ENCODE measurements around the gene ZSWIM4.
"Not testable (repeated sequence)": the region's sequence is repeated elsewhere in the genome, so short reads cannot be mapped to it uniquely, and the experiment has no call there.

The ZSWIM4 gene

DNA sequence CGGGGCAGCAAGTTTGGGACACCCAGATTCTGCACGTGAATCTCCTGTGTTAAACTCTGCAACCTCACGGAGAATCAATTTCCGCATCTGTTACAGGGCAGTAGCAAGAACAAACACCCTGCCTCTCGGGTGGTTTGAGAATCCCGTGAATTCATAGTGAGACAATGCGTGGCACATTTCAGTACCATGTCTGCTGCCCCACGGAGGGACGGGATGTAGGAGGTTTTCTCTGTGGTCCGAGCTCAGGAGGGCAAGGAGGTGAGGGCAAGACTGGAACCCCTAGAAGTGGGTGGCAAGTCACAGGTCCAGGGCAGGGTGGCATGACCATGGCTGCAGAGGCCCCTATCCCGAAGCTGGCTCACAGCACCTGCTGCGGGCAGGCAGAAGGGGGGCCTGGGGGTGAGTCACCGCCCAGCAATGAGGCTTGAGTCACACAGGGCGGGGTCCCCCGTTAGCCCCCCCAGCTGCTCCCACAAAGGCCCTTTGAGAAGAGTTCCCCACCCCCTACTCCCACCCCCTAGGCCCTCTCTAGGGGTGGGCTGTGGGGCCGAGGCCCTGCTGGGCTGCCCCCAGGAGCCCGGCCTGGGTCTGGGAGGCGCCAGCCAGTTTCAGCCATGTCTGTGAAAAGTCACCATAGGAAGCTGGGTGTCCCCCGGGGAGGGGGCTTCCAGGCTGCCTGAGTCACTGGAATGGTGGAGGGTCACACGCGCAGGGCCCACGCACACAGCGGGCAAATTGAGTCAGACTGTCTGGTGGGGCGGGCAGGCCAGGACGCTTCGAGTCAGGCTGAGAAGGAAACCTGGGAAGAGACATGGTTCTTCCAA lies 55.9 kb downstream of the ZSWIM4 start:
- peak; percentile 68 for DNase-seq (ENCODE audit: low read depth)

DNA sequence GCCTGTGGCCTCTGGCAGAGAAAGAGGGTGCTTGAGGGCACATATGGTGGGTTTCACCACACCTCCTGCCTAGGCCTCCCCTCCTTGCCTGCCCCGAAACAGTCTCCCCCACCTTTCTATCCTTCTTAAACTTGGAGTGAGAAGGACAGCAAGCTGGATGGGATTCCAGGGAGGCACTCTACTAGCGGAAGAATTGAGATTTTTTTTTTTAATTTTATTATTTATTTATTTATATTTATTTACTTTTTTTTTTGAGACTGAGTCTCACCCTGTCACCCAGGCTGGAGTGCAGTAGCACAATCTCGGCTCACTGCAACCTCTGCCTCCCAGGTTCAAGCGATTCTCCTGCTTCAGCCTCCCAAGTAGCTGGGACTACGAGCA lies 56.5 kb downstream of the ZSWIM4 start:
- DNase-seq (ENCODE audit: low read depth), result not testable (repeated sequence)

DNA sequence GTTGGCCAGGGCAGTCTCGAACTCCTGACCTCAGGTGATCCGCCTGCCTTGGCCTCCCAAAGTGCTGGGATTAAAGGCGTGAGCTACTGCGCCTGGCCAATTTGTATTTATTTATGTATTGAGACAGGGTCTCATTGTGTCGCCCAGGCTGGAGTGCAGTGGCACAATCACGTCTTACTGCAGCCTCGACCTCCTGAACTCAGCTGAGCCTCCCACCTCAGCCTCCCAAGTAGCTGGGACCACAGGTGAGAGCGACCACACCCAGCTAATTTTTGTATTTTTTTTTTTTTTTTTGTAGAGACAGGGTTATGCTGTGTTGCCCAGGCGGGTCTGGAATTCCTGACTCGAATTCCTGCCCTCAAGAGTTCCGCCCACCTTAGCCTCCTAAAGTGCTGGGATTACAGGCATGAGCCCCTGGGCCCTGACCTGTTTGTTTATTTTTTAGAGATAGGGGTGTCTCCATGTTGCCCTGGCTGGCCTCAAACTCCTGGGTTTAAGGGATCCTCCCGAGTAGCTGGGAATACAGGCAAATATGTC lies 57.0 kb downstream of the ZSWIM4 start:
- not testable (repeated sequence) for DNase-seq (ENCODE audit: low read depth)

DNA sequence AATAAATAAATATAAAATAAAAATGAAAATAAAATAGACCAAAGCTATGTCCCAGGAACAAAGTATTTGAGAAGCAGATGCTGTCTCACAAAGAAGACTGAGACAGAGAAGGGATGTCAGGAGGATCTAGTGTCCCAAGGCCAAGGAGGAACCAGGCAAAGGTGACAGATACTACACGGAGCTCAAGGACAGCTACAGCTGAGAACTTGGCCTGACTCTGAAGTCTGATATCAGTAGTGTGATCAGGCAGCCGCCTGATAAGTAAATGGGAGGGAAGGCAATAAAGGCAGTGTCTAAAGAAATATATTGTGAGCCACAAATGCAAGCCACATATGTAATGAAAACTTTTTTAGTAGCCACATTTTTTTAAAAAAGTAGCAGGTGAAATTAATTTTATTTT lies 61.3 kb downstream of the ZSWIM4 start:
- no peak for DNase-seq (ENCODE audit: low read depth)

GRCh38 chr19:13859361-13859880 lies 64.2 kb downstream of the ZSWIM4 start:
- DNase-seq (ENCODE audit: low read depth), result no peak

DNA sequence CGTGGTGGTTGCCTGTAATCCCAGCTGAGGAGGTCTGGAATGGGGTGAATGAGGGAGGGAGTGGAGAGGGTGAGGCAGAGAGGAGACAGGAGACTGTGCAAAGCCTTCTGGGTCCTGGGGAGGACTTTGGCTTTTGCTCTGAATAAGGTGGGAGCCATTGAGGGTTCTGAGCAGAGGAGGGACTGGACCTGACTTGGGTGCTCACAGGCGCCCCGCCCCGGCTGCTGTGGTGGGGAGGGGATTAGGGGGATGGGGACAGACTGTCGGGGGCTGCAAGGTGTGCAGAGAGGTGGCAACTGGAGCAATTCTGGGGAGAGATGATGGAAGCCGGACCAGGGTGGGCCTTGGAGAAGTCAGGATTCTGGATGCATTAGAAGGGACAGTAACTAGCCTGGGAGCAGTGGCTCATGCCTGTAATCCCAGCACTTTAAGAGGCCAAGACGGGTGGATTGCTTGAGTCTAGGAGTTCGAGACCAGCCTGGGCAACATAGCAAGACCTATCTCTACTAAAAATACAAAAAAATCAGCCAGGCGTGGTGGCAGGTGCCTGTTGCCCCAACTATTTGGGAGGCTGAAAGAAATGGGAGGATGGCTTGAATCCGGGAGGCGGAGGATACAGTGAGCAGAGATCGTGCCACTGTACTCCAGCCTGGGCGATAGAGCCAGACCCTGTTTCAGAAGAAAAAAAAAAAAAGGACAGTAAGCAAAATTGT lies 65.6 kb downstream of the ZSWIM4 start:
- no peak for DNase-seq (ENCODE audit: low read depth)

GRCh38 chr19:13861392-13861713 lies 66.1 kb downstream of the ZSWIM4 start:
- DNase-seq (ENCODE audit: low read depth), result no peak

DNA sequence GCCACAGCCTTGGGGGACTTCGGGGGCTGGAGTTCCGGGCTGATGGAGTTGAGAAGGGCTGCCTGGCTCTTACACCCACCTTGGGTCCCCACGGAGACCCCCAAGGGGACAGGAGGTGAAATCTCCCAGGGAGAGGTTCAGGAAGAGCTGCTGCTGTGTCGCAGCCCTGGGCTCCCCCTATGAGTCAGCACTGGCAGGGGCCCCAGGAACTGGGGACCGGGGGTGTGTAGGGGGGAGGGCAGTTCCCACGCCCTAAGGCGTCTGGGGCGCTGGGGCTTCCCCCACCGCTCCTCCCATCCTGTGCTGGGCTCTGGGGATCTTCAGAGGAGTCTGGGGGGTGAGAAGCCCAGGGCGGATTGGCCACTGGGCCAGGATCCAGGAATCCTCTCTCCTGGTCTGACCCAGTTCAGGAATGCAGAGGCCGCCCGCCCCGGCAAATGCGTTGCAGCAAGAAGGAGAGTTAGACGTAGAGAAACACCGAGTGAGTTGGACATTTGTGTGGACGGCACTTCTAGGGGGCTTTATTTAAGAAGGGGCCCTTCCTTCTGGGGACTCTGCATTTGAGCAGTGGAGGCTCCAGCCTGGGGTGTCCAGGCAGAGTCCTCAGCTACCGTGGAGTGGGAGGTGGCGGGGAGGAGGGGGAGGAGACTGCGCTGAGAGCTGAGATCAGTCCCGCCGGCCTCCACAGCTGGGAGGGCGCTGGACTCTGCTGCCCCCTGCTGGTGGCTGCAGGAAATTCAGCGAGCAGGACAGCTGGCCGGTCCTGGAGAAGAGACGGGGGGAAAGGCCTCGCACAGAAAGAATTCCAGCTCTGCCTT lies 66.7 kb downstream of the ZSWIM4 start:
- peak; percentile 86 for DNase-seq (ENCODE audit: low read depth)

DNA sequence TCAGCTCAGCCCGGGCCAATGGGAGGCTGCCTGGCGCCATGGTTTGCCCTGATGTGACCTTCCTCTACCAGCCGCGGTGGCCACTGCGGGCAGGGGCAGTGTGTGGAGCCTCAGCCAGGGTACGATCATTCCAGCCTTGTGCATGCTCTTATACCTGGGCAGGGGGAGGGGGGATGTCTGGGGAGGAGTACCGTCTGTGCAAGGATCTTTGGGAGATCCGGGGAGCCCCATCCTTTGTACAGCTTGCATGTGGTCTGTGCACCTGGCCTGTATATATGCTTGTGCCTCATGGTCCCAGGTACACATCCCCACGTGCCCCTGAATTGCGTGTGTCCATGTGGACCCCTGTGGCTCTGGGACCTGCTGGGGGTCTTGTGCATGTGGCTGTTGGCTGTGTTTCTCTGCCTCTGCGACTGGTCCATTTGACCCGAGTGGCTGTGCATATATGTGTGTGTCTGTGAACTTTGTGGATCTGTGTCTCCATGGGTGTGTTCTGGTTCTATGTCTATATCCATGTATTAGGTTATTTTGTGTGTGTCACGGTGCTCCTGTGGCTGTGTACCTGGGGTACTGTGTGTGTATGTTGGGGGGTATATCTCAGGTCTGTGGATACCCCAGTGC lies 68.9 kb downstream of the ZSWIM4 start:
- no peak for DNase-seq (ENCODE audit: low read depth)

- DNase-seq (ENCODE audit: low read depth), result no peak
Measured at GRCh38 chr19:13864667-13865570, 69.7 kb downstream of the ZSWIM4 start.

- no peak for DNase-seq (ENCODE audit: low read depth)
Measured at GRCh38 chr19:13865571-13866462, 70.6 kb downstream of the ZSWIM4 start.

DNA sequence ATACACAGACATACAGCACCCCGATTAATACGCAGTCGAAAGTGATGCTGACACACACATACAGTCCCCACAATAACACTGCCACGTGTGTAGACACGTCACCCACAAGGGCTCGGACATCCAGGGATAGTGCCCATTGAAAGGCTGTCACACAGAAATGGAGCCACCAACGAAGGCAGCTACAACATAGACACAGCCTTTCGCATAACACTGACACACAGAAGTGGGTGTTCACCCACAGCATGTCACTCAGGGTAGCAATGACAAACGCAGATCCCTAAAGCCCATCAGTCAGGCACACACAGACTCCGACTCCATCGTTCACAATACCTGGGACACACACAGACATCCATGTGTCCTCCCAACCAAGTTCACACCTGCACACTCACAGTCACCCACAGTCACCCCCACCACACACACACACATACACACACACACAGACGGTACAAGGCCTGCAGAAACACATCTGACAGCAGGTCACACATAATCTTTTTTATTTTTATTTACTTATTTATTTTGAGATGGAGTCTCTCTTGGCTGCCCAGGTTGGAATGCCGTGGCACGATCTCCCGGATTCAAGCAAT lies 71.3 kb downstream of the ZSWIM4 start:
- DNase-seq (ENCODE audit: low read depth), result no peak

GRCh38 chr19:13868663-13869062 lies 73.4 kb downstream of the ZSWIM4 start:
- DNase-seq (ENCODE audit: low read depth), result no peak

- no peak for DNase-seq (ENCODE audit: low read depth)
Measured at GRCh38 chr19:13869281-13869680, 74.0 kb downstream of the ZSWIM4 start.

- DNase-seq (ENCODE audit: low read depth), result no peak
Measured at GRCh38 chr19:13870873-13871272, 75.6 kb downstream of the ZSWIM4 start.

DNA sequence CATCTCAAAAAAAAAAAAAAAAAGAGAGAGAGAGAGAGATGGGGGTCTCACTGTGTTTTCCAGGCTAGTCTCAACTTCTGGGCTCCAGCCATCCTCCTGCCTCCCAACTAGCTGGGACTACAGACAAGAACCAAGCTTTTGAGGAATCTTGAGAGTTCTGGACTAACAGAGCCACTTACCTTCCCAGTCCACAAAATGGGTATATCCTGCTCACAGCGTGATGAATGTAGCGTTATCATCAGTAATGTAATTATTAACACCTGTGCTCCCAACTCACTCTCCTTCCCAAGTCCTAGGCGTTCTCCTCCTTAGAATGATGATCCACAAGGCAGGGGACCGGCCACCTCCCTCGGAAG lies 77.1 kb downstream of the ZSWIM4 start:
- DNase-seq (ENCODE audit: low read depth), result no peak

GRCh38 chr19:13872695-13873389 lies 77.6 kb downstream of the ZSWIM4 start:
- no peak for DNase-seq (ENCODE audit: low read depth)

- no peak for DNase-seq (ENCODE audit: low read depth)
Measured at GRCh38 chr19:13873834-13874515, 78.7 kb downstream of the ZSWIM4 start.

Measured in activated T-helper 9 cell treated with anti-CD3 and anti-CD28 coated beads, Interleukin-2, amount 50 U/mL, for 16 hours (primary cell).